Small intestine (tissue), 16 donors: ENCODE measurements around the gene RBM19. TPM values are rescaled to one million over a fixed set of nuclear protein-coding genes. Genes with fewer than 3 reads are reported as not detected.

ENCODE experiments used
- DNase-seq, 2 donors: peaks; one replicate each; pipeline versions ENCODE4 v3.0.0 to v3.0.0-alpha.2; 2013
- FAIRE-seq: peaks from 2 replicates; lab custom pipeline; 2012; peaks lifted over from hg19 to GRCh38; lab: Jason Lieb, UNC
- H3K27ac ChIP-seq, 3 donors: one replicate each; pipeline ENCODE4 v1.5.1; 2013; ENCODE audit warnings: low read length in 2 of 3, mild to moderate bottlenecking in 2 of 3, control low read depth in 1 of 3, inconsistent platforms in 1 of 3, low read depth in 1 of 3, moderate library complexity in 1 of 3
- H3K27me3 ChIP-seq, 3 donors: one replicate each; pipeline ENCODE4 v1.6.1; 2013; ENCODE audit warnings: low read length in 3 of 3, inconsistent platforms in 1 of 3; ENCODE audit not compliant: control insufficient read depth in 3 of 3, insufficient read depth in 3 of 3
- H3K36me3 ChIP-seq, 3 donors: one replicate each; pipeline ENCODE4 v1.6.1; 2013; ENCODE audit warnings: low read length in 3 of 3, inconsistent platforms in 1 of 3, low read depth in 1 of 3, mild to moderate bottlenecking in 1 of 3, moderate library complexity in 1 of 3; ENCODE audit not compliant: control insufficient read depth in 3 of 3, insufficient read depth in 2 of 3
- H3K4me1 ChIP-seq, 3 donors: one replicate each; pipeline ENCODE4 v1.6.1; 2013; ENCODE audit warnings: low read length in 2 of 3, inconsistent platforms in 1 of 3, low read depth in 1 of 3, mild to moderate bottlenecking in 1 of 3, moderate library complexity in 1 of 3; ENCODE audit not compliant: control insufficient read depth in 3 of 3, insufficient read depth in 2 of 3
- H3K4me3 ChIP-seq, 3 donors: one replicate each; pipeline ENCODE4 v1.5.1; 2013; ENCODE audit warnings: low read length in 3 of 3, control low read depth in 1 of 3, inconsistent platforms in 1 of 3, low read depth in 1 of 3, mild to moderate bottlenecking in 1 of 3, moderate library complexity in 1 of 3
- H3K9me3 ChIP-seq, 2 donors: one replicate each; pipeline ENCODE4 v1.6.1; 2013; ENCODE audit warnings: low read depth in 1 of 2, low read length in 1 of 2; ENCODE audit not compliant: control insufficient read depth in 2 of 2, insufficient read depth in 1 of 2
- WGBS, 3 donors: extraction: QIAGEN DNeasy Blood & Tissue Kit; methylation state at CpG; one replicate each; pipeline ENCODE4 v1.1.7; 2013; 5-methylcytosine and 5-hydroxymethylcytosine counted together
- long read RNA-seq, 10 donors: transcript quantifications; one replicate each; lab custom pipeline, GENCODE V29; 2026
- polyA plus RNA-seq, 4 donors: library from polyadenylated mRNA; stranded (reverse) in 3 of 4; unstranded in 1 of 4; fragments of 200-250 nt in 3 of 4; fragments of 120-200 nt in 1 of 4; gene quantifications; one replicate each; pipeline versions ENCODE4 v1.2.1 to v1.2.3, GENCODE V29; 2013
- donor health status: healthy with polysubstance abuse.
- donor health status: control.
- donor health status: control.
- donor health status: Bipolar disorder and iron deficiency.
- donor health status: healthy.

Gene RBM19, protein sequence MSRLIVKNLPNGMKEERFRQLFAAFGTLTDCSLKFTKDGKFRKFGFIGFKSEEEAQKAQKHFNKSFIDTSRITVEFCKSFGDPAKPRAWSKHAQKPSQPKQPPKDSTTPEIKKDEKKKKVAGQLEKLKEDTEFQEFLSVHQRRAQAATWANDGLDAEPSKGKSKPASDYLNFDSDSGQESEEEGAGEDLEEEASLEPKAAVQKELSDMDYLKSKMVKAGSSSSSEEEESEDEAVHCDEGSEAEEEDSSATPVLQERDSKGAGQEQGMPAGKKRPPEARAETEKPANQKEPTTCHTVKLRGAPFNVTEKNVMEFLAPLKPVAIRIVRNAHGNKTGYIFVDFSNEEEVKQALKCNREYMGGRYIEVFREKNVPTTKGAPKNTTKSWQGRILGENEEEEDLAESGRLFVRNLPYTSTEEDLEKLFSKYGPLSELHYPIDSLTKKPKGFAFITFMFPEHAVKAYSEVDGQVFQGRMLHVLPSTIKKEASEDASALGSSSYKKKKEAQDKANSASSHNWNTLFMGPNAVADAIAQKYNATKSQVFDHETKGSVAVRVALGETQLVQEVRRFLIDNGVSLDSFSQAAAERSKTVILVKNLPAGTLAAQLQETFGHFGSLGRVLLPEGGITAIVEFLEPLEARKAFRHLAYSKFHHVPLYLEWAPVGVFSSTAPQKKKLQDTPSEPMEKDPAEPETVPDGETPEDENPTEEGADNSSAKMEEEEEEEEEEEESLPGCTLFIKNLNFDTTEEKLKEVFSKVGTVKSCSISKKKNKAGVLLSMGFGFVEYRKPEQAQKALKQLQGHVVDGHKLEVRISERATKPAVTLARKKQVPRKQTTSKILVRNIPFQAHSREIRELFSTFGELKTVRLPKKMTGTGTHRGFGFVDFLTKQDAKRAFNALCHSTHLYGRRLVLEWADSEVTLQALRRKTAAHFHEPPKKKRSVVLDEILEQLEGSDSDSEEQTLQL
- 10 to 100 TPM in 3 of 4 donors, 1 to 10 TPM in 1; 10.0 to 23.5 (median 14.6) TPM for polyA plus RNA-seq
- long read RNA-seq, donor 1, partial matches to known transcripts, result 8 of 8 reads
- long read RNA-seq, donor 1, other reads (novel, unspliced or antisense), result 0 of 8 reads
- long read RNA-seq, donor 2, result 0 reads
- long read RNA-seq, donor 3, partial matches to known transcripts, result 0 of 1 reads
- long read RNA-seq, donor 3, other reads (novel, unspliced or antisense), result 0 of 1 reads
- long read RNA-seq, donor 4, result 0 reads
- long read RNA-seq, donor 5, result 0 reads
- long read RNA-seq, donor 6, result 0 reads
- long read RNA-seq, donor 7, result 0 reads
- long read RNA-seq, donor 8, result 0 reads
- long read RNA-seq, donor 9, result 0 reads
- long read RNA-seq, donor 10, partial matches to known transcripts, result 10 of 10 reads
- long read RNA-seq, donor 10, other reads (novel, unspliced or antisense), result 0 of 10 reads

DNA sequence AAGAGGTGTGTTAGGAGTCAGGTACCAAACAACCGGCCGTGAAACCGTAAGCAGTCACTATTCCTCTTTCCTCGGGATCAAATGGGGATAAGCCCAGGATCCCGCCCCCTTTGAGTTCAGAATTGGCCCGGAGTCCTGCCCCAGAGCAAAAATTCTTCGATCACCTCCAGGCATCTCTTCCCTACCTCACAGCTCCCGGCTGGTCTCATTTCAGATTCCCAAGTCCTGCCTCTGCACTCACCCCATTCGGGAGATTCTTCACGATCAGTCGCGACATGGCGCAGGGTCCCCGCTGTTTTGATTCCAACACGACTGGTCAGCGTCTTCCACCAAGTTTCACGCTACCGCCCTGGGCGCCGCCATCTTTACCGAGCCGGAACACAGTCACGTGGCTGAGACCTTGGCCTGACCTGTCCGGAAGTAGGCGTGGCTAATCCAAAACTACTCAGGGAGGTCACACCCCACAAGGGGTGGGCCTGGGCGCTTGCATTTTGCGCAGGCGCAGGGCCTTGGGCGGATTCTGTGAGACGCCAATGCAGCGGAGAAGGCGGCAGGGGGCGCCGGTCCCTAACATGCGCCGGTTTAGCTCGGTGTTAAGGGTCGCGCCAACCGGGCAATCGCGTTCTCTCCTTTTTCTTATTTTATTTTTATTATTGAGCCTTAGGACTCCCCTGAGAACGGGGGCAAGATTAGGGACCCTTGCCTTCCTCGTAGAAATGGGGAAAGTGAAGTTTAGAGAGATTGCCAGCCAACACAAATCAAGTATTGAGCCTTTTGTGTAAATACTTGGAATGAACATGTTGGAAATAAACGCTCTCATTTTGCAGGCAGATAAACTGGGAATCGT is at the start of gene RBM19:
RBM19 (minus strand) TSS at position 375 of the 847 bp plus-strand sequence; CDS start at position 277, 98 bp downstream.
- Histone ChIP-seq H3K4me3 (peak within 1 kb of the TSS; percentile 60 to 81 (median 70)), H3K36me3 (peaks cover 0 to 10% (median 0%) of the 10 kb centered on the region in 3 donors), H3K9me3 (no peaks in the 10 kb centered on the region), H3K27ac (peak within 1 kb of the TSS in 2 of 3 donors; percentile 33 to 51), H3K27me3 (peaks cover 0 to 4% (median 0%) of the 10 kb centered on the region in 3 donors), H3K4me1 (peaks cover 0 to 8% (median 3%) of the 10 kb centered on the region in 3 donors)
- DNase-seq (peak; percentile 98 to 99), FAIRE-seq (peak; percentile 55)
- 0 to 1% (median 0%) methylated on average over 46 of the region's 46 CpGs for WGBS, 3 donors

DNA sequence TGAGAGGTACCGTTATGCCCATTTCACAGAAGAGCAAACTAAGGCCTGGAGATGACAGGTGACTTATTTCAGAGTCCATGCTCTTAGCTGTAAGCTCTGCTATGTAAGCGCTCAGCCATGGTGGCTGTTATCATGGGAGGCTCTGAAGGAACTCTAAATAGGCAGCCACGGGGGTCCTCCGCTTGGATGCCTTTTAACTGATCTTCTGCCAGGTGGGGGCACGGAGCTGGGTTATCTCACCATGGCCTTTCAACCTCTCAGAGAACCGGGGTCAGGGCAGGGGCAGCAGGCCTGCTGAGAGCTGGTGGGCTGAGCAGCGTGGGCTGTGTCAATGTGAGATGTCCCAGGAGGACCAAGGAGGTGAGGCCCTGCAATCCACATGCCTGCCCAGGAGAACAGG is 49.7 kb upstream of the RBM19 start:
- Histone ChIP-seq H3K27me3 (peaks cover 0 to 2% (median 0%) of the 10 kb centered on the region in 3 donors), H3K4me3 (no peak overlapping the region), H3K27ac (no peak overlapping the region), H3K36me3 (no peaks in the 10 kb centered on the region), H3K9me3 (no peaks in the 10 kb centered on the region), H3K4me1 (no peaks in the 10 kb centered on the region)
- DNase-seq (no peak), FAIRE-seq (no peak)
- WGBS, 3 donors, result 30 to 38% (median 38%) methylated on average over 7 of the region's 7 CpGs

DNA sequence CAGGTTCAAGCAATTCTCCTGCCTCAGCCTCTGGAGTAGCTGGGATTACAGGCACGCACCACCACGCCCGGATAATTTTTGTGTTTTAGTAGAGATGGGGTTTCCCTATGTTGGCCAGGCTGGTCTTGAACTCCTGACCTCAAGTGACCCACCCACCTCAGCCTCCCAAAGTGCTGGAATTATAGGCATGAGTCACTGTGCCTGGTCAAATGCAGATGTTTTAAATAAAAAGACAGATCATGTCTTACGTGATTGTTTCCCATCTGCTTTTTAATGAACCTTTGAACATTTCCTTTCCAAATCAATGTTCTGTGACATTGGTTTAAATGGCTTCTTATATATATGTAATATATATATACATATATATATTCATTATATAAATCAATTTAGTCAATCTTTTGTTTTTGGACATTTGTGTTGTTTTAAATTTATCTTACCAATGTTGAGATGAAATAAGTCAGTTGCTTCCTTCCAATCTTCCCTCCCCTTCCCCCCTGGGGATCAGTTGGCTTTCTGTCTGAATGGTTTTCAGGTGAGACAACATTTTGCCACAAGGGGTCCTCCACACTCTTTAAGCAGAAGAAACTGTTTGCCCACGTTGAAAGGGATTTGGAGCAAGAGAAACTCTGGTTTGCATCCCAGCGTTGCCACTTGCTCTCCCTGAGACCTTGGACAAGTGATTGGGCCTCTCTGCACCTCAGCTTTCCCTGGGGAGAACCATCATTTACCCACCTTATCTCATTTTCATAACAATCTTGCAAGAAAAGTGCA is 47.6 kb upstream of the RBM19 start:
- Histone ChIP-seq H3K36me3 (no peaks in the 10 kb centered on the region), H3K4me1 (no peaks in the 10 kb centered on the region), H3K27me3 (peaks cover 0 to 2% (median 0%) of the 10 kb centered on the region in 3 donors), H3K4me3 (no peak overlapping the region), H3K9me3 (no peaks in the 10 kb centered on the region), H3K27ac (no peak overlapping the region)
- FAIRE-seq (no peak), DNase-seq (peak; percentile 1 to 25)
- 38 to 47% (median 41%) methylated on average over 6 of the region's 6 CpGs for WGBS, 3 donors

DNA sequence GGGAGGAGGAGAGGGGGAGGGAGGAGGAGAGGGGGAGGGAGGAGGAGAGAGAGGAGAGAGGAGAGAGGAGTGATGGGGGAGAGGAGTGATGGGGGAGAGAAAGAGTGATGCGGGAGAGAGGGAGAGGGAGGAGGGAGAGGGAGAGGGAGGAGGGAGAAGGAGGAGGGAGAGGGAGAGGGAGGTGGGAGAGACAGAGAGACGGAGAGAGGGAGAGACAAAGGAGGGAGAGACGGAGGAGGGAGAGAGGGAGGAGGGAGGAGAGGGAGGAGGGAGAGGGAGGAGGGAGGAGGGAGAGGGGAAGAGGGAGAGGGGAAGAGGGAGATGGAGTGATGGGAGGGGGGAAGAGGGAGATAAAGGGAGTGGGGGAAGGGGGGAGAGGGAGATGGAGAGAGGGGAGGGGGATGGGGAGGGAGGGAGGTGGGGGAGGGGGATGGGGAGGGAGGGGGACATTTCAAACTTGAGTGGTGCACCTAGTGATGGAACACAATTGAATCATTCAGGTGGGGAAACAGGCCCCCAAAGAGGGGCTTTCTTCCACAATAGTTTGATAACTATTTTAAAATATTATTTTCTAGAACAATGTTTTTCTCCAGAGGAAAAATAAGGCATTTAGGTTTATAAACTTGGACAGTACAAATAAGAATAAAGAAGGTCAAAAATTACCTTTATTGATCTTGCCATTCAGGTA is 46.8 kb upstream of the RBM19 start:
- FAIRE-seq, result no peak
- Histone ChIP-seq H3K27ac (no peak overlapping the region), H3K4me3 (no peak overlapping the region), H3K9me3 (no peaks in the 10 kb centered on the region), H3K27me3 (peaks cover 0 to 2% (median 0%) of the 10 kb centered on the region in 3 donors), H3K4me1 (no peaks in the 10 kb centered on the region), H3K36me3 (no peaks in the 10 kb centered on the region)
- DNase-seq, result no peak
- 42 to 56% (median 50%) methylated on average over 2 to 3 of the region's 3 CpGs for WGBS, 3 donors

DNA sequence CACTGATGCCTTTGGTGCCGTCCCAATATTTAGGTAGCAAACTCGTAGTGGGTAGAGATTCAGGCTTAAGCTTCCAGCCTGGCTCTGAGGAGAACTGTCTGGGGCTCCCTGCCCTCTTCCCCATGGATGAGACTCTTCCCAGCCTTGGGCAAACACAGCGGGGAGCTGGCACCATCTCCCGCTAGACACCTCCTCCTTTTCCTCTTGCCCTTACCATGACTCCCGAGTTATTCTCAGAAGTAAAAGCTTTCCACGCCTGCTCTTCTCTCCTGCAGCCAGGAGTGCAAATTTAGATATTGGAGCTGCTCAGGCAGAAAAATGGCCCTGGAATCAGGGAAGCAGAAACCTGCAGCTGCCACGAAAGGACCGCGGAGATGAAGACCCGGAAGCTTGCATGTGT is 45.6 kb upstream of the RBM19 start:
- no peaks in the 10 kb centered on the region for H3K4me1 ChIP-seq
- FAIRE-seq (no peak), DNase-seq (no peak)
- H3K27ac ChIP-seq, result no peak overlapping the region
- no peaks in the 10 kb centered on the region for H3K9me3 ChIP-seq
- no peak overlapping the region for H3K4me3 ChIP-seq
- peaks cover 0 to 4% (median 0%) of the 10 kb centered on the region in 3 donors for H3K27me3 ChIP-seq
- H3K36me3 ChIP-seq, result no peaks in the 10 kb centered on the region
- 65 to 71% (median 71%) methylated on average over 10 of the region's 10 CpGs for WGBS, 3 donors

DNA sequence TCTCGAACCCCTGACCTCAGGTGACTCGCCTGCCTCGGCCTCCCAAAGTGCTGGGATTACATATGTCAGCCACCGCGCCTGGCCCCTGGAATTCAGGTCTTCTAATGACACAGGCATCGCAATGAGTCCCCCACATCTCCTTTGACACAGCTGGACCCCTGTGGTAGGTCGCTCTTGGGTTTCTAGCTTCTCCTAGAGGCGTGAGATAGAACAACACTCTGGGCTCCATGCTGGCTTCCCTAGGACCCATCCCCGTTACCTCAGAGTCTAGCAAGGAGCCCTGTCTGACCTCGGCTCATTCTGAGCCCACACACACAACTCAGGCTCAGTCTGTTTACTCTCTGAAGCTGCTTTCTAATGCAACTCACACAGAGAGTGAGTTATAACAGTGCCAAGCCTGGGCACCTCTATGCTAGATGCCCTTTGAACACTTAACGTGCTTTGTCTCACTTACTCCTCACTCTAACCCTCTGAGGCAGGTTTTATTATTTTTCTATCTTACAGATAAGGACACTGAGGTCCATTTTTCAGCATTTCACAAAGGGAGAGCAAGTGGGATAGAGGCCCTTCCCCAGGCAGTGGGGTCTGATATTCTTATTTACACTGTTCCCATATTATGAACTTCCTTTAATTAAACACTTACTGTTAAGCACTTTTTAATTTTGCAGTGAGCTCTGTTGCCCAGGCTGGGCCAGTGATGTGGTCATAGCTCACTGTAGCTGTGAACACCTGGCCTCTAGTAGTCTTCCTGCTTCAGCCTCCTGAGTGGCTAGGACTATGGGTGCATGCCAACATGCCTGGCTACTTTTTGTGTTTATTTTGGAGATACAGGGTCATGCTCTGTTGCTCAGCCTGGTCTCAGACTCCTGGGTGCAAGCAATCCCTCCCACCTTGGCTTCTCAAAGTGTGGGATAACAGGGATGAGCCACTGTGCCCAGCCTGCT is 40.6 kb upstream of the RBM19 start:
- FAIRE-seq (no peak), DNase-seq (no peak)
- H3K27ac ChIP-seq, result no peak overlapping the region
- H3K27me3 ChIP-seq, result peaks cover 0 to 4% (median 3%) of the 10 kb centered on the region in 3 donors
- no peaks in the 10 kb centered on the region for H3K9me3 ChIP-seq
- no peaks in the 10 kb centered on the region for H3K4me1 ChIP-seq
- 63 to 65% (median 64%) methylated on average over 11 of the region's 11 CpGs for WGBS, 3 donors
- H3K36me3 ChIP-seq, result no peaks in the 10 kb centered on the region
- no peak overlapping the region for H3K4me3 ChIP-seq
